GM12878 (cell line): ENCODE measurements around the gene ERCC4. TPM values are rescaled to one million over a fixed set of nuclear protein-coding genes. Genes with fewer than 3 reads are reported as not detected.

ENCODE experiments used
- ATAC-seq: fragments of 200-7000 bp; cut with Tn5 transposase; 3 replicates; pipeline ENCODE4 v1.9.1; 2020; ENCODE audit warnings: mild to moderate bottlenecking, moderate library complexity
- BruUV-seq: library from RNA; stranded (reverse); fragments of 400-500 nt; replicated peaks from 2 replicates; lab custom pipeline; 2021; lab: Mats Ljungman, UMichigan
- CTCF ChIA-PET: fragments of 300-600 bp; sonication (Branson Sonifier 250); formaldehyde crosslinking; extraction: SDS; loops from one replicate; lab custom pipeline; 2021; ENCODE audit warnings: inconsistent platforms; lab: Yijun Ruan, JAX
- POLR2A ChIA-PET: fragments of 350-600 bp; formaldehyde crosslinking; extraction: SDS; loops from one replicate; lab custom pipeline; 2021; ENCODE audit warnings: inconsistent platforms; lab: Charles Lee
- RAD21 ChIA-PET: fragments of 300-600 bp; sonication (Branson Sonifier 250); formaldehyde crosslinking; loops from one replicate; lab custom pipeline; 2023; ENCODE audit warnings: antibody characterized with exemption; ENCODE audit not compliant: unreplicated experiment; lab: Charles Lee
- SMC1A ChIA-PET: fragments of 300-600 bp; sonication (Branson Sonifier 250); formaldehyde crosslinking; loops from one replicate; lab custom pipeline; 2023; ENCODE audit not compliant: unreplicated experiment, uncharacterized antibody; lab: Charles Lee
- DNase-seq: peaks from one replicate; pipeline ENCODE4 v3.0.0-alpha.2; 2011; ENCODE audit warnings: low read depth, low spot score
- FAIRE-seq: peaks from 3 replicates; lab custom pipeline; 2011; peaks lifted over from hg19 to GRCh38; lab: Jason Lieb, UNC
- H2AFZ ChIP-seq: 2 replicates; pipeline ENCODE4 v1.6.0; 2011; ENCODE audit warnings: low read depth, low read length, control low read depth; ENCODE audit not compliant: control insufficient read depth
- H3K27ac ChIP-seq: 2 replicates; pipeline ENCODE4 v1.5.1; 2011; ENCODE audit warnings: control low read depth; ENCODE audit not compliant: control insufficient read depth, insufficient read depth
- H3K27me3 ChIP-seq, 2 experiments: replicated peaks in 1 of 2; 2 replicates each; pipeline versions ENCODE4 v1.6.0 to v1.6.1; 2011; ENCODE audit warnings: low read length in 1 of 2; ENCODE audit not compliant: control insufficient read depth in 2 of 2, insufficient read depth in 2 of 2
- H3K36me3 ChIP-seq, 2 experiments: 2 replicates each; pipeline ENCODE4 v1.5.1; 2011; ENCODE audit warnings: low read length in 1 of 2; ENCODE audit not compliant: control insufficient read depth in 2 of 2, insufficient read depth in 2 of 2
- H3K4me1 ChIP-seq: 2 replicates; pipeline ENCODE4 v1.6.1; 2011; ENCODE audit warnings: mild to moderate bottlenecking, low read length, moderate library complexity, mixed read lengths; ENCODE audit not compliant: control insufficient read depth, insufficient read depth
- H3K4me2 ChIP-seq: 2 replicates; pipeline ENCODE4 v1.6.0; 2011; ENCODE audit warnings: control low read depth; ENCODE audit not compliant: control insufficient read depth, insufficient read depth
- H3K4me3 ChIP-seq: fragments of 200-600 bp; sonication (generic); 2 replicates; pipeline ENCODE4 v1.5.1; 2016
- H3K79me2 ChIP-seq: 2 replicates; pipeline ENCODE4 v1.6.0; 2011; ENCODE audit warnings: low read length; ENCODE audit not compliant: control insufficient read depth, insufficient read depth
- H3K9ac ChIP-seq: 2 replicates; pipeline ENCODE4 v1.8.0; 2011; ENCODE audit warnings: low read length, control low read depth, mixed read lengths; ENCODE audit not compliant: control insufficient read depth, insufficient read depth
- H3K9me3 ChIP-seq: replicated peaks from 3 replicates; pipeline ENCODE4 v1.5.1; 2011; ENCODE audit warnings: mild to moderate bottlenecking, low read length; ENCODE audit not compliant: control insufficient read depth, insufficient read depth
- H4K20me1 ChIP-seq: 2 replicates; pipeline ENCODE4 v1.6.0; 2011; ENCODE audit not compliant: control insufficient read depth, insufficient read depth
- BRCA1 ChIP-seq: IDR thresholded peaks from 2 replicates; pipeline ENCODE4 v1.6.1; 2011; ENCODE audit warnings: low read depth, low read length, improper control_type of control experiment
- CTCF ChIP-seq, 3 experiments: IDR thresholded peaks in 2 of 3; conservative IDR thresholded peaks in 1 of 3; 2 replicates each; pipeline ENCODE4 v1.5.1; 2011; ENCODE audit warnings: low read depth in 3 of 3, low read length in 3 of 3, mild to moderate bottlenecking in 3 of 3, control low read depth in 2 of 3, moderate library complexity in 2 of 3, inconsistent platforms in 1 of 3, mixed read lengths in 1 of 3; ENCODE audit not compliant: control insufficient read depth in 2 of 3, insufficient read depth in 1 of 3; ENCODE audit errors: extremely low read depth in 1 of 3
- EZH2 ChIP-seq: IDR thresholded peaks from 2 replicates; pipeline ENCODE4 v1.6.1; 2012; ENCODE audit warnings: low read depth, mild to moderate bottlenecking, control low read depth, inconsistent platforms, low read length, borderline replicate concordance; ENCODE audit not compliant: control insufficient read depth
- FOXM1 ChIP-seq: IDR thresholded peaks from 2 replicates; pipeline ENCODE4 v1.6.1; 2012; ENCODE audit warnings: low read depth, mild to moderate bottlenecking, inconsistent platforms, low read length, moderate library complexity
- GATAD2B ChIP-seq: fragments of 450-650 bp; conservative IDR thresholded peaks from 2 replicates; pipeline ENCODE4 v1.6.1; 2017; ENCODE audit warnings: low read depth, mild to moderate bottlenecking, moderate library complexity
- IRF4 ChIP-seq: IDR thresholded peaks from 2 replicates; pipeline ENCODE4 v1.6.1; 2011; ENCODE audit warnings: low read depth, low read length
- MYB ChIP-seq: fragments of 150-350 bp; IDR thresholded peaks from 2 replicates; pipeline ENCODE4 v1.6.1; 2014; ENCODE audit warnings: mild to moderate bottlenecking, low read depth, low read length, borderline replicate concordance
- NFYB ChIP-seq: IDR thresholded peaks from 2 replicates; pipeline ENCODE4 v1.6.1; 2011; ENCODE audit warnings: low read depth, mild to moderate bottlenecking, low read length, improper control_type of control experiment, moderate library complexity; ENCODE audit not compliant: insufficient read depth
- NR2F1 ChIP-seq: fragments of 450-650 bp; conservative IDR thresholded peaks from 2 replicates; pipeline ENCODE4 v1.6.1; 2017; ENCODE audit warnings: mild to moderate bottlenecking
- RFX5 ChIP-seq: IDR thresholded peaks from 2 replicates; pipeline ENCODE4 v1.6.1; 2011; ENCODE audit warnings: low read depth, low read length, improper control_type of control experiment
- SKIL ChIP-seq: fragments of 450-650 bp; IDR thresholded peaks from 2 replicates; pipeline ENCODE4 v1.6.1; 2017; ENCODE audit warnings: mild to moderate bottlenecking, low read depth, inconsistent platforms; ENCODE audit not compliant: poor library complexity, severe bottlenecking
- SPI1 ChIP-seq: IDR thresholded peaks from 2 replicates; pipeline ENCODE4 v1.6.1; 2011; ENCODE audit warnings: low read depth, mild to moderate bottlenecking, low read length, moderate library complexity, borderline replicate concordance; ENCODE audit not compliant: insufficient read depth
- WGBS: methylation state at CpG from one replicate; pipeline ENCODE4 v1.1.6; 2016; ENCODE audit warnings: low lambda C conversion rate; ENCODE audit not compliant: insufficient replicate concordance, insufficient coverage; ENCODE audit errors: missing lambda C conversion rate; 5-methylcytosine and 5-hydroxymethylcytosine counted together
- in situ Hi-C: fragments of 300-500 bp; cut with MboI; formaldehyde crosslinking; loops from 9 replicates; pipeline ENCODE4 v1.14.3; 2018; ENCODE audit warnings: mixed read lengths
- intact Hi-C: fragments of 100-400 bp; cut with micrococcal nuclease; formaldehyde crosslinking; loops from one replicate; pipeline ENCODE4 v1.14.2; 2022; ENCODE audit not compliant: unreplicated experiment
- polyA plus RNA-seq, 11 experiments: library from polyadenylated mRNA; depleted of rRNA in 4 of 11; unstranded in 6 of 11; stranded (reverse) in 5 of 11; fragments of >200 nt; fragmentation: Nextera tagmentation in 4 of 11; fragmentation: Illumina TruSeq in 1 of 11; extraction: Ambion mirVana in 4 of 11; extraction: Trizol in 1 of 11; gene quantifications; 1 replicate in 1 of 11; 2 replicates in 10 of 11; pipeline versions ENCODE4 v1.2.1 to v1.2.3, GENCODE V29; 2011 to 2016; ENCODE audit warnings: inconsistent platforms in 2 of 11, missing spikeins in 2 of 11, low read depth in 1 of 11
- total RNA-seq, 4 experiments: library from RNA; depleted of rRNA in 3 of 4; stranded (reverse); fragments of >200 nt in 3 of 4; fragmentation: Illumina TruSeq in 1 of 4; extraction: Trizol in 1 of 4; gene quantifications; 2 replicates each; pipeline versions ENCODE4 v1.2.1 to v1.2.3, GENCODE V29; 2013 to 2021
- TF ChIP-seq, protein P1 (sequence below): fragments of 450-650 bp; conservative IDR thresholded peaks from 2 replicates; pipeline ENCODE4 v1.6.1; 2017; ENCODE audit warnings: mild to moderate bottlenecking, moderate library complexity
- TF ChIP-seq, protein P2 (sequence below): fragments of 450-650 bp; IDR thresholded peaks from 2 replicates; pipeline ENCODE4 v1.6.1; 2017; ENCODE audit warnings: mild to moderate bottlenecking, moderate library complexity

Gene ERCC4
- total and polyA plus RNA-seq, 10 of the 15 experiments (the other 5 are each of a cell fraction or from before 2014, with no cell fraction given): 4.7 to 24.6 (median 8.9) TPM

- Histone ChIP-seq H2AFZ (no peak overlapping the region), H3K79me2 (no peaks in the 10 kb centered on the region), H3K9me3 (no peaks in the 10 kb centered on the region; the same call in 2 of the 3 replicates), H3K9ac (no peak overlapping the region), H3K4me1 (no peaks in the 10 kb centered on the region), H3K36me3 (no peaks in the 10 kb centered on the region), H3K27me3 (no peaks in the 10 kb centered on the region), H3K4me2 (no peak overlapping the region), H4K20me1 (no peaks in the 10 kb centered on the region), H3K4me3 (no peak overlapping the region), H3K27ac (no peak overlapping the region)
- BruUV-seq: no TSS peak
- SMC1A ChIA-PET: no interaction called here
- FAIRE-seq (no peak), ATAC-seq (no peak), DNase-seq (no peak)
- POLR2A ChIA-PET: no interaction called here
- intact Hi-C loops: no loop called here
- in situ Hi-C loops: no loop called here
- RAD21 ChIA-PET: no interaction called here
- WGBS: 55% methylated on average over 3 of the region's 3 CpGs
- CTCF ChIA-PET: interaction anchor here (1.8 kb wide), 1 partner anchor 22 kb away, joined by 8 read pairs; the partner anchor contains the start of gene ERCC4
- TF ChIP-seq FOXM1 (no peak), NFYB (no peak), MYB (no peak), GATAD2B (no peak), NR2F1 (no peak), BRCA1 (no peak), RFX5 (no peak), SPI1 (no peak), SKIL (no peak), CTCF (IDR thresholded peaks at IDR 0.05 in 2 of 3, conservative IDR thresholded peaks at IDR 0.05 in 1 of 3; ENCODE audit: control insufficient read depth in 2 of 3, extremely low read depth in 1 of 3, insufficient read depth in 1 of 3, low read depth in 3 of 3, low read length in 3 of 3) (no peak), IRF4 (no peak), EZH2 (no peak)
- TF ChIP-seq, protein P1, sequence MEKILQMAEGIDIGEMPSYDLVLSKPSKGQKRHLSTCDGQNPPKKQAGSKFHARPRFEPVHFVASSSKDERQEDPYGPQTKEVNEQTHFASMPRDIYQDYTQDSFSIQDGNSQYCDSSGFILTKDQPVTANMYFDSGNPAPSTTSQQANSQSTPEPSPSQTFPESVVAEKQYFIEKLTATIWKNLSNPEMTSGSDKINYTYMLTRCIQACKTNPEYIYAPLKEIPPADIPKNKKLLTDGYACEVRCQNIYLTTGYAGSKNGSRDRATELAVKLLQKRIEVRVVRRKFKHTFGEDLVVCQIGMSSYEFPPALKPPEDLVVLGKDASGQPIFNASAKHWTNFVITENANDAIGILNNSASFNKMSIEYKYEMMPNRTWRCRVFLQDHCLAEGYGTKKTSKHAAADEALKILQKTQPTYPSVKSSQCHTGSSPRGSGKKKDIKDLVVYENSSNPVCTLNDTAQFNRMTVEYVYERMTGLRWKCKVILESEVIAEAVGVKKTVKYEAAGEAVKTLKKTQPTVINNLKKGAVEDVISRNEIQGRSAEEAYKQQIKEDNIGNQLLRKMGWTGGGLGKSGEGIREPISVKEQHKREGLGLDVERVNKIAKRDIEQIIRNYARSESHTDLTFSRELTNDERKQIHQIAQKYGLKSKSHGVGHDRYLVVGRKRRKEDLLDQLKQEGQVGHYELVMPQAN: no peak
- TF ChIP-seq, protein P2, sequence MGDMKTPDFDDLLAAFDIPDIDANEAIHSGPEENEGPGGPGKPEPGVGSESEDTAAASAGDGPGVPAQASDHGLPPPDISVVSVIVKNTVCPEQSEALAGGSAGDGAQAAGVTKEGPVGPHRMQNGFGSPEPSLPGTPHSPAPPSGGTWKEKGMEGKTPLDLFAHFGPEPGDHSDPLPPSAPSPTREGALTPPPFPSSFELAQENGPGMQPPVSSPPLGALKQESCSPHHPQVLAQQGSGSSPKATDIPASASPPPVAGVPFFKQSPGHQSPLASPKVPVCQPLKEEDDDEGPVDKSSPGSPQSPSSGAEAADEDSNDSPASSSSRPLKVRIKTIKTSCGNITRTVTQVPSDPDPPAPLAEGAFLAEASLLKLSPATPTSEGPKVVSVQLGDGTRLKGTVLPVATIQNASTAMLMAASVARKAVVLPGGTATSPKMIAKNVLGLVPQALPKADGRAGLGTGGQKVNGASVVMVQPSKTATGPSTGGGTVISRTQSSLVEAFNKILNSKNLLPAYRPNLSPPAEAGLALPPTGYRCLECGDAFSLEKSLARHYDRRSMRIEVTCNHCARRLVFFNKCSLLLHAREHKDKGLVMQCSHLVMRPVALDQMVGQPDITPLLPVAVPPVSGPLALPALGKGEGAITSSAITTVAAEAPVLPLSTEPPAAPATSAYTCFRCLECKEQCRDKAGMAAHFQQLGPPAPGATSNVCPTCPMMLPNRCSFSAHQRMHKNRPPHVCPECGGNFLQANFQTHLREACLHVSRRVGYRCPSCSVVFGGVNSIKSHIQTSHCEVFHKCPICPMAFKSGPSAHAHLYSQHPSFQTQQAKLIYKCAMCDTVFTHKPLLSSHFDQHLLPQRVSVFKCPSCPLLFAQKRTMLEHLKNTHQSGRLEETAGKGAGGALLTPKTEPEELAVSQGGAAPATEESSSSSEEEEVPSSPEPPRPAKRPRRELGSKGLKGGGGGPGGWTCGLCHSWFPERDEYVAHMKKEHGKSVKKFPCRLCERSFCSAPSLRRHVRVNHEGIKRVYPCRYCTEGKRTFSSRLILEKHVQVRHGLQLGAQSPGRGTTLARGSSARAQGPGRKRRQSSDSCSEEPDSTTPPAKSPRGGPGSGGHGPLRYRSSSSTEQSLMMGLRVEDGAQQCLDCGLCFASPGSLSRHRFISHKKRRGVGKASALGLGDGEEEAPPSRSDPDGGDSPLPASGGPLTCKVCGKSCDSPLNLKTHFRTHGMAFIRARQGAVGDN: no peak
Observed at GRCh38 chr16:13898233-13898632, 21.7 kb upstream of the ERCC4 start.
